Psoas muscle (tissue), 8 donors: ENCODE data around the gene MAFF. TPM values are rescaled to one million over a fixed set of nuclear protein-coding genes. Genes with fewer than 3 reads are reported as not detected.

Source experiments
- ATAC-seq, 4 donors: fragments of 200-7000 bp; cut with Tn5 transposase; one replicate each; pipeline ENCODE4 v1.9.1; 2020; ENCODE audit warnings: moderate library complexity in 3 of 4, mild to moderate bottlenecking in 2 of 4
- DNase-seq, 2 donors: peaks; one replicate each; pipeline ENCODE4 v3.0.0-alpha.2; 2020
- H3K27ac ChIP-seq: fragments of 200-600 bp; one replicate; pipeline ENCODE4 v1.8.0; 2022
- H3K27me3 ChIP-seq, 3 donors: fragments of 200-600 bp in 1 of 3; one replicate each; pipeline versions ENCODE4 v1.6.1 to v1.8.0; 2013 to 2022; ENCODE audit warnings: low read length in 2 of 3, mild to moderate bottlenecking in 2 of 3, moderate library complexity in 1 of 3; ENCODE audit not compliant: insufficient read depth in 3 of 3
- H3K36me3 ChIP-seq, 2 donors: fragments of 200-600 bp in 1 of 2; one replicate each; pipeline versions ENCODE4 v1.6.1 to v1.8.0; 2013 to 2022; ENCODE audit warnings: low read depth in 1 of 2, mild to moderate bottlenecking in 1 of 2, moderate library complexity in 1 of 2; ENCODE audit not compliant: insufficient read depth in 1 of 2
- H3K4me1 ChIP-seq: fragments of 200-600 bp; one replicate; pipeline ENCODE4 v1.8.0; 2022
- H3K4me3 ChIP-seq: fragments of 200-600 bp; one replicate; pipeline ENCODE4 v1.8.0; 2022; ENCODE audit warnings: mild to moderate bottlenecking
- H3K9me3 ChIP-seq: fragments of 200-600 bp; one replicate; pipeline ENCODE4 v1.8.0; 2022
- CTCF ChIP-seq: fragments of 200-600 bp; IDR thresholded peaks from one replicate; pipeline ENCODE4 v1.8.0; 2022; ENCODE audit warnings: antibody characterized with exemption
- WGBS, 3 donors: extraction: QIAGEN DNeasy Blood & Tissue Kit; methylation state at CpG; one replicate each; pipeline versions ENCODE4 v1.1.6 to v1.1.7; 2013; 5-methylcytosine and 5-hydroxymethylcytosine counted together
- intact Hi-C, 2 donors: fragments of 100-400 bp; cut with DNase I; formaldehyde crosslinking; loops; one replicate each; pipeline versions ENCODE4 v1.11.0 to v1.14.2; 2022
- polyA plus RNA-seq, 3 donors: library from polyadenylated mRNA; stranded (reverse); fragments of 200-250 nt; gene quantifications; one replicate each; pipeline ENCODE4 v1.2.3, GENCODE V29; 2013
- total RNA-seq, 4 donors: library from RNA; stranded (reverse); fragmentation: NEBNext Ultra II Directional in 2 of 4; extraction: Animal tissue kit (Norgen Biotek cat#: 25700) in 2 of 4; gene quantifications; one replicate each; pipeline versions ENCODE4 v1.2.1 to v1.2.4, GENCODE V29; 2021 to 2023
- donor health status: healthy with polysubstance abuse.
- donor health status: DM: no; HTN: no; CAD: no; lungs with moderate emphysema.
- donor health status: Bipolar disorder and iron deficiency.
- donor health status: healthy.
- donor health status: DM: yes; HTN: yes; CAD: no.
- donor health status: DM: no; HTN: no; CAD: no.
- donor health status: DM: no; HTN: no; CAD: no.
- donor health status: DM: yes; HTN: yes; CAD: no.

MAFF gene
- total and polyA plus RNA-seq, 7 donors, result 5.7 to 118 (median 28.1) TPM

- Histone ChIP-seq H3K9me3 (no peaks in the 10 kb centered on the region), H3K4me3 (no peak overlapping the region), H3K27ac (peak overlapping the region; percentile 82), H3K4me1 (peaks cover 24% of the 10 kb centered on the region), H3K36me3 (peaks cover 0 to 51% of the 10 kb centered on the region in 2 donors), H3K27me3 (no peaks in the 10 kb centered on the region)
- intact Hi-C loops, result no loop called here
- 76 to 85% (median 78%) methylated on average over 7 to 8 of the region's 8 CpGs for WGBS, 3 donors
- no peak for DNase-seq
- ATAC-seq, result no peak
- TF ChIP-seq CTCF, result no peak
These were observed 18.4 kb downstream of the MAFF start for GRCh38 chr22:38220163-38220562.

- DNase-seq (no peak), ATAC-seq (no peak)
- no peak overlapping the region for H3K4me3 ChIP-seq
- H3K9me3 ChIP-seq, result no peaks in the 10 kb centered on the region
- TF ChIP-seq CTCF, result no peak
- H3K4me1 ChIP-seq, result peaks cover 24% of the 10 kb centered on the region
- no peaks in the 10 kb centered on the region for H3K27me3 ChIP-seq
- H3K36me3 ChIP-seq, result peaks cover 0 to 57% of the 10 kb centered on the region in 2 donors
- 87% methylated on average over 21 to 22 of the region's 22 CpGs for WGBS, 3 donors
- H3K27ac ChIP-seq, result no peak overlapping the region
- intact Hi-C loops, result no loop called here
These were observed 19.0 kb downstream of the MAFF start for GRCh38 chr22:38220653-38221386.

GRCh38 chr22:38221407-38221806 lies 19.6 kb downstream of the MAFF start:
- WGBS, 3 donors, result 93 to 96% (median 94%) methylated on average over 20 to 22 of the region's 22 CpGs
- Histone ChIP-seq H3K36me3 (peaks cover 0 to 61% of the 10 kb centered on the region in 2 donors), H3K27ac (no peak overlapping the region), H3K4me1 (peaks cover 24% of the 10 kb centered on the region), H3K4me3 (no peak overlapping the region), H3K9me3 (no peaks in the 10 kb centered on the region), H3K27me3 (no peaks in the 10 kb centered on the region)
- no peak for ATAC-seq
- DNase-seq, result no peak
- intact Hi-C loops, result no loop called here
- no peak for TF ChIP-seq CTCF

GRCh38 chr22:38221908-38222796 lies 20.4 kb downstream of the MAFF start:
- H3K9me3 ChIP-seq, result no peaks in the 10 kb centered on the region
- peaks cover 24% of the 10 kb centered on the region for H3K4me1 ChIP-seq
- no peak overlapping the region for H3K27ac ChIP-seq
- DNase-seq (no peak), ATAC-seq (no peak)
- WGBS, 3 donors, result 87 to 90% (median 89%) methylated on average over 25 of the region's 25 CpGs
- H3K36me3 ChIP-seq, result peaks cover 0 to 59% of the 10 kb centered on the region in 2 donors
- no peaks in the 10 kb centered on the region for H3K27me3 ChIP-seq
- intact Hi-C loops, result no loop called here
- TF ChIP-seq CTCF, result no peak
- H3K4me3 ChIP-seq, result no peak overlapping the region
